ENCODE data around the gene PCLO.

PCLO gene, protein sequence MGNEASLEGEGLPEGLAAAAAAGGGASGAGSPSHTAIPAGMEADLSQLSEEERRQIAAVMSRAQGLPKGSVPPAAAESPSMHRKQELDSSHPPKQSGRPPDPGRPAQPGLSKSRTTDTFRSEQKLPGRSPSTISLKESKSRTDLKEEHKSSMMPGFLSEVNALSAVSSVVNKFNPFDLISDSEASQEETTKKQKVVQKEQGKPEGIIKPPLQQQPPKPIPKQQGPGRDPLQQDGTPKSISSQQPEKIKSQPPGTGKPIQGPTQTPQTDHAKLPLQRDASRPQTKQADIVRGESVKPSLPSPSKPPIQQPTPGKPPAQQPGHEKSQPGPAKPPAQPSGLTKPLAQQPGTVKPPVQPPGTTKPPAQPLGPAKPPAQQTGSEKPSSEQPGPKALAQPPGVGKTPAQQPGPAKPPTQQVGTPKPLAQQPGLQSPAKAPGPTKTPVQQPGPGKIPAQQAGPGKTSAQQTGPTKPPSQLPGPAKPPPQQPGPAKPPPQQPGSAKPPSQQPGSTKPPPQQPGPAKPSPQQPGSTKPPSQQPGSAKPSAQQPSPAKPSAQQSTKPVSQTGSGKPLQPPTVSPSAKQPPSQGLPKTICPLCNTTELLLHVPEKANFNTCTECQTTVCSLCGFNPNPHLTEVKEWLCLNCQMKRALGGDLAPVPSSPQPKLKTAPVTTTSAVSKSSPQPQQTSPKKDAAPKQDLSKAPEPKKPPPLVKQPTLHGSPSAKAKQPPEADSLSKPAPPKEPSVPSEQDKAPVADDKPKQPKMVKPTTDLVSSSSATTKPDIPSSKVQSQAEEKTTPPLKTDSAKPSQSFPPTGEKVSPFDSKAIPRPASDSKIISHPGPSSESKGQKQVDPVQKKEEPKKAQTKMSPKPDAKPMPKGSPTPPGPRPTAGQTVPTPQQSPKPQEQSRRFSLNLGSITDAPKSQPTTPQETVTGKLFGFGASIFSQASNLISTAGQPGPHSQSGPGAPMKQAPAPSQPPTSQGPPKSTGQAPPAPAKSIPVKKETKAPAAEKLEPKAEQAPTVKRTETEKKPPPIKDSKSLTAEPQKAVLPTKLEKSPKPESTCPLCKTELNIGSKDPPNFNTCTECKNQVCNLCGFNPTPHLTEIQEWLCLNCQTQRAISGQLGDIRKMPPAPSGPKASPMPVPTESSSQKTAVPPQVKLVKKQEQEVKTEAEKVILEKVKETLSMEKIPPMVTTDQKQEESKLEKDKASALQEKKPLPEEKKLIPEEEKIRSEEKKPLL (N-terminal part only)

DNA sequence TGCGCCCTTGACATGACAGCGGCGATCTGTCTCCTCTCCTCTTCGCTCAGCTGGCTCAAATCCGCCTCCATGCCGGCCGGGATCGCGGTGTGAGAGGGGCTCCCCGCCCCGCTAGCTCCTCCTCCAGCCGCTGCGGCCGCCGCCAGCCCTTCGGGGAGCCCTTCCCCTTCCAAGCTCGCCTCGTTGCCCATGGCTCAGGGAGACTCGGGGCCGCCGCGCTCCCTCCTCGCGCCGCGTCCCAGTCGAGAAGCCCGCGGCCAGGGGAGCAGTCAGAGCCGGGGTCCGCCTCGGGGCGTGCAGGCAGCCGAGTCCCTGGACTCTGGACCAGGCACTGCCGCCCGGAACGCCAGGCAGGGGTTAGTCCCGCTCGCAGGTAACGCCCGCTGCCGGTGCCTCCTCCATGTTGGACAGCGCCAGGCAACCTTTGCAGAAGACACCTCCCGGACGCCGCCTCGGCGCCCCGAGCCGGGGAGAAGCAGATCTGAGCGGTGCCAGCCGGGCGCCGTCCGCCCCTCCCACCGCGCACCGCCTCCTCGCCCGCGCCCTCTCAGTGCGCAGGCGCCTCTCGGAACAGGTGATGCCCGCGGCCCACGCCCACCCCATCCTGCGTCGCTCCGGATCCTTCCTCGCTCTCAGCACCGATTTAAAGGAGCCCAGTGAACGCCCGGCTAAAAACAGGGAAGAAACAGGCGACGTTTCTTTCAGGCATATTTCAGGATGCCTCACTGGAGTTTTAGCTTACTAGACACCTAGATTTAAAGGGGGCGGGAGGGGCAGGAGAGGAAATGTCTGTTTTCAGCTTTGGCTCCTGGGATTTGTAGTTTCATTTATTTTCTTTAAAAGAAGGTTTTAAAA is at the start of gene PCLO:
Gene PCLO, minus strand, starts transcription at position 483 of the 855 bp plus-strand sequence. Its CDS starts 292 bp downstream, at position 191.
- DNase-seq = peak; percentile 68

DNA sequence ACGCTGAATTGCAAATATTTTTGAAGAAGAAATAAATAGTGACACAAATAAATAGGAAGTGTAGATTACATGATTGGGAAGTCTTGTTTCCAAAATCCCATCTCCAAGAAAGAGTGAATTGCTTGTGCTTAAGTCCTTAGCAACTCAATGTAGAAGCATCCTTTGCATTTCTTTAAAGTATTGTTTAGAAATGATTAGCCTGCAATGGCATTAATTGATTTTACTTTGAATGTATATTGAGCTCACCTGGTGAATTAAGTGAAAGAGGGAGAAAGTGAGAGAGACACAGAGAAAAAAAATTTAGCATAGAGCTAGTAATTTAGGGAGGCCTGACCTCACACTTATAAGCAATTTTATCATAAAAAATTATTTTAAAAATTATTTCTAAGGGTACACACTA is 49.0 kb upstream of the PCLO start:
- DNase-seq = no peak

DNA sequence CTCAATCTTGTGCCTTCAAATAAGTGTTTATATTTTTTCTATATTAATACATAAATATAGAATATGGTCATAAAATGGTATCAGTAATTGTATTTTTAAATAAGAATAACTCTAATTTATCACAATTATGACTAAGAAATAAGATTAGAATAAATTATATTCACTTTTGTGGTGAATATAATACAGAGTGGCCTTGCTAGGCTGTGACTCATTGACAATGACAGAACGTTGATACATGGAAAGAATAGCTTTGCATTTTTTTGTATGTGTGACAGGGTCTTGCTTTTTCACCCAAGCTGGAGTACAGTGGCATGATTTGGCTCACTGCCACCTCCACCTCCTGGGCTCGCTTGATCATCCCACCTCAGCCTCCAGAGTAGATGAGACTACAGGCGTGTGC is 47.8 kb upstream of the PCLO start:
- peak; percentile 1 for DNase-seq

DNA sequence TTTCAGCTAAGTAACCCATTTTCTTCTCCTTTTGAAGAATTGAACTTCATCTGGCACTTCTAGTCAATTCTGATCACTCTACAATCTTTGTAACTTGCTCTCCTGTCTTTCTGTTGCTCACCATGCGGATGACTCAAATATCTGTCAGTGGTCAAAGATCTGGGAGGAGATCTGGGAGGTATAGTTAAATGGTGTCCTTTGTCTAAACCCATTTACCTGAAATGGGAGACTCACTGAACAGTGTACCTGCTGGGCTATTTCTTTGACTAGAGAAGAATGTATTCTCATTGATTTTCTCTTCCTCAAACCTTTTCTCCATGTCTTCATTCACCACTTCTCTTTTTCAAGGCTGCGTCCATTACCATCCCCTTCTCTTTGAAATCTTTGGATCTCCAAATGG is 42.0 kb upstream of the PCLO start:
- DNase-seq = no peak

DNA sequence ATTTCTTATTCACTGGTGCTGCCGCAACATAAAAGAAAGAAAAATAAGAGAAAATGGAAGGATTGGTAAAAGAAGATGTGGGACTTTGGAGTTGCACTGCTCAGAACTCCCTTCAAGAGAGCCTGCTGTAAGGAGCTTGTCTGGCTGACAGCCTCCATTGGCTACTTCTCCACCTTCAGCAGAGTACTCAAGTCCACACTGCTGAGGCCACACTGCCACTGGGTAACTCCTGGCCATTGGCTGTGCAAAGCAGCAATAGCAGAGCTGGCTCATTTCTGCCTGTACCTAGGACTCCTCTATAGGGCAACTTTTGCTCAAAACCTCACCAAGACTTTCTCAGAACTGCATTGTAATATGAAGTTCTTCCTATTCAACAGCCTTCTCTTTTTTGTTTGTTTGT is 38.7 kb upstream of the PCLO start:
- no peak for DNase-seq

DNA sequence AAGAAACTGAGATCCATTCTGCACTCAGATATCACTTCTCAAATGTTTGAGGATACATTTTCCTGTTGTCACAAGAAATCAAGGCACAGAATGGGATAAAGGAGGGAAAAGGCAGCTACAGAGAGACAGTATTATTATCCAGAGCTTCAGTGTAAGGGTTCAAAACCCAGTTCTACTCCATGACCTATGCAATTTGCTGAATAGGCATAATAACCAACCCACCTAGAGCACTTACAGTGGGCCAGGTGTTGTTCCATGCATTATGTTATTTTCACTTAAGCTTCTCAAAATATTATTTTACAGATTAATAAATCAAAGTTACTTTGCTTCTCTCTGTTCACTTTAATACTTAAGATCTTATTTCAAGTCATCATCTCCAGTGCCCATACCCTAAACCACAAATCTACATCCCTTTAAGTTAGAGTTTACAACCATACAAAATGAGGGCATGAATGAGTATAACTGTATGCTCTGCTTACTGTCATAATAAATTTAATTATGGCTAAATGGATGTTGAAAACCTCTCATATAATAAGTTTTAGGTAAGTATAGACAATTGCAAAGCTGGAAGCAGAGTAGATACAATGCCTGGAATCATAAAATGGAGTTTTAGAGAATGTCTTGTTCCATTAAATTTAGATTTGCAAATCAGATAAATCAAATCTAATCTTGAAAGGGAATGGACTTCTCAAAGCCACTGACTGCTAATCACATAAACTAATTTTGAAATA is 28.1 kb upstream of the PCLO start:
- DNase-seq = no peak

DNA sequence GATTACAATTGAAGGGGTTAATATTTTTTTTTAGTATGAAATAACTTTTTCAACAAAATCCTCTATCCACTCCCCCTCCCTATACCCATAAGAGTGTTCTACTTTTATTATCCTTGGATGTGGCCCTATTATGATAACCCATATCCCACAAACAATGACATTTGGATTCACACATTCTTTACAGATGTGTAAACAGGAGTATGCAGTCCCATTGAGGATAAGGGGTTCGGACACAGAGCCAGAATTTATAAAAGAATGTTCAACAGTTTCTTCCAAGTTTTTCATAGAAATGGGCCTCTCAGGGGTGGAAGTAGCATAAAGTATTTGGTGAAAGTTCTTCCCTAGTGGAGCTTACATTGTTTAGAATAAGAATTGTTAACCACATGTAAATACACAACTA is 16.1 kb upstream of the PCLO start:
- DNase-seq = no peak

DNA sequence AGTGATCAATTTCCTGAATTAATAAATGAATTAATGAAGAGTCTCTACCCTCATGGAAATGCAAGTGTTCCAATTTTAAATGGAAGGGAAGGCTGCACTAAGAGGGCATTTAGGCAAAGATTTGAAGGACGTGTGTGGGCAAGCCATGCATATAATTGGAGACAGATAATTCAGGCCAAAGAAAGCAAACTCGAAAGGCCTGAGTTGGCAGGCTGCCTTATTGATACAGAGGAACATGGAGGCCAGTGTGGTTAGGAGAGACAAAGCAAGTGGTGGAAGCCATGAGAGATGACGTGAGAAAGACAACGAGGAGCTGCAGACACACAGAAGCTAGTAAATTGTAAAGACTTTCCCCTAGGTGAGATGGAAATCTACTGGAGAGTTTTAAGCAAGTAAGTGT is 15.4 kb upstream of the PCLO start:
- no peak for DNase-seq

DNA sequence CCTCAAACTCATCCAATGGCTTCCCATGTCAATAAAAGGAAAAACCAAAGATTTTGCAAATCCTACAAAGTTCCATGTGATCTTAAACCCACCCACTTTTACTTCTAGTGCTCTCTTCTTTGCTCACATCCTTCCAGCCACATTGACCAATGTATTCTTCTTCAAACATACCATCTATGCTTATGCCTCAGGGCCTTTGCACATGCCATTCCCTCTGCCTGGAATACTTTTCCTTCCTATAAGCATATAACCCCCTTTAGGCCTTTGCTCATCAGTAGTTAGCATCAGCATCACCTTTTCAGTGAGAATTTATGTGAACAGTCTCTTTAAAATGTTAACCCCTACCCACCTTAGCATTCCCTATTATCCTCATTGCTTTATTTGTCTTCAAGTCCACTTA is 11.0 kb upstream of the PCLO start:
- DNase-seq = no peak

DNA sequence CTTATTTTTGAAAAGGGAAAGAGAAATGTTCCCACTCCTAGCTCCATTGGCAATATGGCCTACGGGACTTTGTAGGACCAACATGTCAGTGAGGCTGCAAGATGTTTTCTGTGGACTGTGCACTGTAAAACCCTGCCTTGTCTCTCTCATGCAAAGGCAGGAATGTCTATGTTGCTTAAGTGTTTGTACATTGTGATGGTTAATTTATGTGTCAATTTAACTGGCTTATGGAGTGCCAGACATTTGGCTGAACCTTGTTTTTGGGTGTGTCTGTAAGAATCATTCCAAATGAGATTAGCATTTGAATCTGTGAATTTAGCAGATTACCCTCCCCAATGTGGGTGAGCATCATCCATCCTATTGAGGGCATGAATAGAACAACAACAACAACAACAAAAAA is 4.1 kb upstream of the PCLO start:
- DNase-seq = no peak

DNA sequence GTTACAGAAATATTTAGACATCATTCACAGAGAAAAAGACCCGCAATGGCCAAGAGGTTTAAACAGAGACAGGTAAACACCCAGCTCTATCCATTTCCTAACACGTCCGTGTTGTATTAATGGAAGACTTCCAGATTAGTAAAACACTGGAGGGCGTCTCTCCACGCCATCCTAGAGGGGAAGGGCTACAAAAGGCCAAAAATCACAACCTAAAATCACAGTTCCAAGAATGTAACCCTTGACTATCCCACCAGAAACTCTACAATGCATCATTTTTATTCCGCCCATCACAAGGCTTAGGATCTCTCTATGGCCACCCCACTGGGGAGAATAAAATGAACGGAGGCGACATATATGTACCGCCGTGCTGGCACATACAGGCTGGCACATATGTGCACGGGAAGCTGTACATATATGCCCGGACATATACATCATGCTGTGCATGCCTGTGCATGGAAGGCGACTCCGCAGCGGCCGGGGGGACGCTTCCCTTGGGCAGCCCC is 734 bp downstream of the PCLO start:
- peak; percentile 0 for DNase-seq

DNA sequence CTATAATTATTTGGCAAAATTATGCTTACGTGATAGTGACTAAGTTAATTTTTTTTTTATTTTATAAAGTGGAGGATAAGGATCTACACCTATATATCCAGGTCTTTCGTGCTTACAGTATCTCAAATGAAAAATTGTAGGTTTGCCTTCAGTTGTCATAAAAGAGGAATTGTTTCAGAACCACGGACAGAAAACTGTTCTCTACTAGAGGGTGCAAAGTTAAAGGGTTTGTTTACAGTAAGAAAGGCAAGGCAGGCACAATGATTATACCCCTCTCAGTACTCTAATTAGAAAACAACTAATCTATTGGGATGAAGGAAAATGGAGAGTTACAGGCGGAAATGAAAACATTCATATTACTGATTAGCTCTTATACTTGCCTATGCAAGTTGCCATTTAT is 1.5 kb downstream of the PCLO start:
- DNase-seq = peak; percentile 5

DNA sequence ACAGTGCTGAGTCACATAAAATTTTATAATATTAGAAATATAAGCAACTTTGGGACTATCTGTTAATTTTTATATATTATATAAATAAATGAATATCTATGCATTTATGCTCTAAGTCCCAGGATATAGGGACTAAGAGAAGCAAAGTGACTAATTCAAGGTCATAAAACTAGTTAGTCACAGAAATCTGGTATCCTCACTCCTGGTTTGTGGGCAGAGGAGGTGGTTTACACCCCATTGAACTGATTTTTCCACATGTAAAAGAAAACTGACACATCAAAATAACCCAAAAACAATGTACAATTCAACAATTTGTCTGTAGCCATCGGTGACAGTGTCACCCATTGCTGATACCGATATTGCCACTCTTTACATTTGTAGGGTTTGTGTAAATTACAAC is 3.0 kb downstream of the PCLO start:
- DNase-seq = no peak

DNA sequence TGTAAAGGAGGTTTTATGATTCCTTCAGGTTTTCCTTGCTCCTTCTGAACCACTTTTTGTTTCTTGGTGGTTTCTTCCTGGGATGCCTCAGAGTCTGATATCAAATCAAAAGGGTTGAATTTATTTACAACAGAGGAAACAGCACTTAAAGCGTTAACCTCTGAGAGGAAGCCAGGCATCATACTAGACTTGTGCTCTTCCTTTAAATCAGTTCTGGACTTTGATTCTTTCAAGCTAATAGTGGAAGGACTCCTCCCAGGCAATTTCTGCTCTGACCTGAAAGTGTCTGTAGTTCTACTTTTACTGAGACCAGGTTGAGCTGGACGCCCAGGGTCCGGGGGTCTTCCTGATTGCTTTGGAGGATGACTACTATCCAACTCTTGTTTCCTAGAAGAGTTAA is 6.7 kb downstream of the PCLO start:
- no peak for DNase-seq

DNA sequence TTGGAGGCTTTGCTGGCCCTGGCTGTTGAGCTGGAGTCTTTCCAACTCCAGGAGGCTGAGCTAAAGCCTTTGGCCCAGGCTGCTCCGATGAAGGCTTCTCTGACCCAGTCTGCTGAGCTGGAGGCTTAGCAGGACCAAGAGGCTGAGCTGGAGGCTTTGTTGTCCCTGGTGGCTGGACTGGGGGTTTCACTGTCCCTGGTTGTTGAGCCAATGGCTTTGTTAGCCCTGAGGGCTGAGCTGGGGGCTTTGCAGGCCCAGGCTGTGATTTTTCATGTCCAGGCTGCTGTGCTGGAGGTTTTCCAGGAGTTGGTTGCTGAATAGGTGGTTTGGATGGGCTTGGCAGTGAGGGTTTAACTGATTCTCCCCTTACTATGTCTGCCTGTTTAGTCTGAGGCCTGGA is 7.3 kb downstream of the PCLO start:
- DNase-seq = no peak

DNA sequence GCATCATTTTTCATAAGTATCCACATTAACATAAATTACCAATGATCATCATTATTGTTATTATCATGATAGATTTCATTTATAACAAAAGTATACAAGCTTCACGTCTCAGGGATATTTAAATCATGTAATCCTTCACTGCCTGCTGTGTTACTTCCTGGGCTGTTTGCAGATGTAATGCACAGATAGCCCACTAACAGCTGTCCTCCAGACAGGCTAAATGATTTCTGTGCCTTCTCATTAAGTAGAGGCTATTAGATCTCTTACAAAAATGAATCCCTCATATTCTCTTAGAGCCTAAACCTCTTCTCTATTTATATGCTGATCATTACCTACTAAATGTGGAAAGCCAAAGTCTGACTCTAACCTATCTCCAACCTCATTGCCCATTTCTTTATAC is 9.3 kb downstream of the PCLO start:
- DNase-seq = peak; percentile 18

DNA sequence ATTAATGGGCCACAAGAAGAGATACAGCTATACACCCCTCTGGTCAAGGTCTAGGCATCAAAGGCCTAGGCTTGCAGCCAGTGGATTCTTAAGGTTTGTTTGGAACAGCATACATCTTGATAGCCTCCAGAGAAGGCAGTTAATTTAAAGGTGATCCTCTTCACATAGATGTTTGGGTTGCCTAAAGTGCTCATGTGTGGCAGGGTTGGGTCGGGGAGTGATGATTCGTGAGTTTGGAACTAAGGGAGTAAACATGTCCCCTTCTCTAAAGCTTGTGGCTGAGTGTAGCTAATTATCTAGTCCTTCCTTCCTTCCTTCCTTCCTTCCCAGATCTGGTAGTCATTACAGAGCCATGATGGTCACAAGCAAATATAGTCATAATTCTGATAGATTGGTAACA is 12.4 kb downstream of the PCLO start:
- no peak for DNase-seq

DNA sequence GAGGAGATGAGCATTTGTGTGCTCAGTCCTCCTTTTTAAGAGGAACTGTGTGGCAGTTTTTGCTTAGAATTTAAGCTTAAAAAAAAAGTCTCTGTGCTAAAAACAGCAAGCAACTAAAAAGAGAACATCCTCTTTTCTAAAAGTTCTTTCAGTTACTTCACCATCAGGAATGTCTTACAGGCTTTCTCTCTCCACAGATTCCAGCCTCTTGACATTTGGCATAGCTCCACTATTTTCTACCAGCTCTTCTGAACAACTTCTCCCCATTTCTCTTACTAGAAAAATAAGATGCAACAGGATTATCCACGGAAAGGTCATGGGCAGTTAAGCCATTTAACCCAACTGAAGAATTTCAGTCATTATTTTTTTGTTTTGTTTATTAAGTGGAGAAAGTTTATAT is 13.2 kb downstream of the PCLO start:
- no peak for DNase-seq

DNA sequence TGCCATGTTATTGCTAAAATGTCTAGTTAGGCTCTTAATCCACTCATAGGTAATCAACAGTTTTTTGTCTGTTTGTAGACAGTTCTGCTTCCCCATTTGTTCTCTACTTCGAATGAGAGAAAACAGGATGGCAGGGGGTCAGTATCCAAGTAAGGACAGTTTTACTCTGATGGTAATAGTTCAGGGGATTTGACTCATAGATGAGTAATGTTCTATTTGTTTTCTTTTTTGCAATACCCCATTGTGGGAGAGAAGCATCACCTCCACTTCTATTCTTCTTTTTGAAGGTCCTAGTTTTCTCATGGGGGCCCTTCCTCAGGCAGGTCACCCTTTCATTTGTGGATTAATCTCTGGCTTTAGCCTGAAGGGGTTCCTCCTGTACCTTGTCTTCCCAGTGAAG is 13.9 kb downstream of the PCLO start:
- no peak for DNase-seq

DNA sequence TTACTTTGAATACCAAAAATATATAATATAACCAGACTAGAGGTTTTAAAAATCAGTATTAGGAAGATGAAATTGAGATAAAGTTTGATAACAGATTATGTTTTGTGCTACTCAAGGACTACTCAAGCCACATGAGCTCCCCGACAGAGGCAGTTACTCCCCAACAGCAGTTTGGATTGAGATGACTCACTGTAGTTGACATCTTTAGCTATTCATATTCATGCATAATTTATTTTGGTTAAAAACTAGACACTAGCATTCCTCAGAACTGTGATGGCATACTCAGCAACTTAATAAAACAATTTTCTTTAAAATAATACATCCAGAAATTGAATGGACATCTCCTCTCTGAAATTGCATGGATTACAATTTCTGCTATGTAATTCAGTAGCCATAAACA is 19.6 kb downstream of the PCLO start:
- no peak for DNase-seq

DNA sequence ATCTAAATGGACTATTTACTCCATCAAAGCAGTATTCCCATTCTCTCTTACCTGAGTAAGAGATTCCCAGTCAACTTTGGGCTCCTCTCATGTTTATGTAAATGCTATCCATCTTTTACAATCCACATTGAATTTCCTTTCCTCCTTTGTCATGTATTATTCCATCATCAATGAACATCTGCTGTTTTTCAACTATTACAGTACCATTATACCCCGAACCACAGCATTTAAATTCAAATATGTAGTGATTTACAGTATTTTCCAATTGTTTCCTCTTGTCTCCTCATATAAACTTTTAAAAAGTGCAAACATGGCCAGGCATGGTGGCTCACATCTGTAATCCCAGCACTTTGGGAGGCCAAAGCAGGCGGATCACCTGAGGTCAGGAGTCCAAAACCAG is 20.3 kb downstream of the PCLO start:
- DNase-seq = no peak

DNA sequence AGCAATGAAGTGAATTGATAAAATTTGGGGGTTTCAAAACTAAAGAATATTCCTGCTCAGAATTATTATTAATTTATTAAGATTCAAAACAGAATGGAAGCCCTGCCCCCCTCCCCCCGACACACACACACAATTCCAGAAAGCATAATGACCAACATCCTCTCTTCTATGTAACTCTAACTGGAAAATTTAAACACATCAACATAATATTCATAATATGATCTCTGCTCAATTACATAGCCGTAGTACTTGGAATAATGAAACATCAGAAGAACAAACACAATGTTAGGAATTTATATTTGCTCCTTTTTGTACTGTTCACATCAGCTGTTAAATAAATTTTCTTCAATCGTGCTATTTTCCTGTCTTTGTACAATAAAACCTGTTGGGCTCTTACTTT is 20.8 kb downstream of the PCLO start:
- DNase-seq = no peak

Data from hematopoietic multipotent progenitor cell treated with erythropoietin and hydrocortisone succinate and interleukin-3 and kit ligand, for 4 days (in vitro differentiated cells).